Fibroblast of skin of left biceps (primary cell): Measurements from ENCODE around the gene COBL.
A peak's percentile ranks its signal among the peaks of the same experiment; 100 is the strongest.

Experiments
- DNase-seq, 2 experiments: peaks; one replicate each; pipeline ENCODE4 v3.0.0-alpha.2; 2013; ENCODE audit warnings: low read depth in 2 of 2

The COBL gene

DNA sequence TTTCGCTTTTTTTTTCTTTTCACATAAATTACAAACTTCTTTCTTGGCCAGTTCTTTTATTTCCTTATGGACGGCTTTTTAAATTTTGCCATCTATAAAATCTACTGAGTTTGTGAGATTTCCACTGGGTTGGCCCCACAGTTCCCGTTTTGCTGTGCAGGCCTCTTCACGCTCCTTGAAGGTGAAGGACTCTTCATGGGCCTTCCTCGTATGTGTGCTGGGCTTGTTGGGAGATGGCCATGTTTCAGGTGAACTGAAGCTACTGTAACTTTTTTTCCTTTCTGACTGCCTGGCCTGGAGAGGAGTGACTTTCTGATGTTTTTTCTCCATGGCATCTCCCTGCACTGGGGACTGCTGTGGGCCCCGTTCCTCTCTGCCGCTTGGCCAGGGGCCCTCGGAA, 262.4 kb downstream of the COBL start:
- DNase-seq, result no peak

- no peak for DNase-seq
These were observed 263.3 kb downstream of the COBL start for GRCh38 chr7:51053160-51053925.

DNA sequence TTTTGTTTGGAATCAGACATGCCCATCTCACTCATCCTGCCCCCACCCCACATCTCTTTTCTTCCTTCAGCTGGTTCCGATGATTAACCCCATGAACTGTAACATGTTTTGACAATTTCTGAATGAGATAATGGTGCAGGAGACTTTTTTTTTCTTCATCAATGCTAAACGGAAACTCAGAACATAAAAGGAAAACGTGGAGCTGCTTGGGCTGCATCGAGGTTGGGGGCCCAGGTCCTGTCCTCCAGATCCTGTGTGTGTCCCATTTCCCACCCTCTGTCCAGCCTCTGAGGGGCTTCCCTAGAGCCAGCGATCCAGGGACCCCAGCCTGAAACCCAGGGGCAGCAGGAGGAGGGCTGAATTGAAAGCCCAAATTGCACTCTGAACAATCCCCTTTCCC, 270.1 kb downstream of the COBL start:
- DNase-seq, result no peak

DNA sequence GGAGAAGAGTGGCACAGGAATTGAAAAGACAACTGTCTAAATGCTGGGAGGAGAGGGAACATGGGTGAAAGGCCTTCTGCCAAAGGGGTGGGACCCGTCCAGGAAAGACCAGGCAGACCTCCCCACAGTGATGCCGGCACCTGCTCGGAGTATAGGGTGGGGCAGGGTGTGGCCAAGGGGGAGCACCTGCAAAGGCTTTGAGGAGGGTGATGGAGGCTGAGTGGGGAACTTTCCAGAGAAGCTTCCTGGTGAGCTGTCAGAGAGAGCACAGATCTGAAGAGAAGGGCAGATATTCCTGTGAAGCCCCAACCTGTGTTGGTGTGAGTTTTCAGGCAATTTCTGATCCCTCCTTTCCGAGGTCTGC, 270.5 kb downstream of the COBL start:
- no peak for DNase-seq

DNA sequence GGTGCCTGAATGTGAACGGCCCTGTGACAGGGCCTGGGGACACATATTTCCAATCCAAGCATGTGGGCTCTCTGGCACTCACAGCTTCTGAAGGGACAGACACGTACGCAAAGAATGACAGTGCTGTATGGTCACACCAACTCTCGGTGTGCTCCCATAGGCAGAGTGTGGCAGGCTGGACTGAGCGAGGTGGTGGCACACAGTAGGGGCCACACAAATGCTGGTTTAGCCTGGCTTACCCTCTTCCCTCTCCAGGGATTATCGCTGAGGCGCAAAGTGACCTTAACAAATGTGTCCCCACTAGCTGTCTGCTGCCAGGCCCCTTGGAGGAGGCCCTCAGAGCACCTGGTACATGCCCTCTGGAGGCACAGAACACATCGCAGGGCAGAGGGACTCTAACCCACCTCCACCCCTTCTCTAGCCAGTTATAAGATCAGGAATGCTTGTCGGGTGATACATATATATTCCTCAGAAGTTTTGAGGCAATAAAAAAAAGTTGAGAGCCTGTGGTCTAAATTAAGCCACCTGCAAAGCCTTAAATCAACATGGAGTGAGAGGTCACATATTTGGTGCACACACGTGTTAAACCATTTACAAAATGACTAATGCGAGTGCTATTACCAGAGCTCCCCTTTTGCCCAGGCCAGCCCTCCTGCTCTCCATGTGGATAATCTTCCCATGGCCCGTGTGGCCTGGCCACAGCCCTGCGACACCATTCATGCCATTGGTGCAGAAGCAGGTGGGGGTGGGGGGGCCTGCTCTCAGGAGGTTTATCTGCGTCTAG, 271.1 kb downstream of the COBL start:
- DNase-seq, result no peak

- DNase-seq, result no peak
These were observed 273.1 kb downstream of the COBL start for GRCh38 chr7:51043461-51043860.

DNA sequence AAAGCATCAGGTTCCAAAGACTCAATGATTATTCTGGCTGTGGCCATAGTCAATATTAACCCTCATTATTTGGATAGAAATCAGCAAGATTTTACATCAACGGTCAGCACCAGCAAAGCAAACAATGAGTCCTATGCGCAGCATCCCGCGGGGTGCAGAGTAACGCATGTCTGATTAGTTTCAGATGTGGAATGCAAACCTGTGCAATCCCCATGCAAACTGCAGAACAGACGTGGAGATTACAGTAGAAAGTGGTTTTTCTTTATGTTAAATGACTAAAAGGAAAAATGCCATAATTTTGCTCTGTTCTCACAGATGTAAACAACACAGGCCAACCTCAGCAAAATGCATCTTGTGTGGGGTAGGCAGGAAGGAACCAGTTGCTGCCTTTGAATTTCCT, 275.8 kb downstream of the COBL start:
- peak; percentile 76 to 78 for DNase-seq

DNA sequence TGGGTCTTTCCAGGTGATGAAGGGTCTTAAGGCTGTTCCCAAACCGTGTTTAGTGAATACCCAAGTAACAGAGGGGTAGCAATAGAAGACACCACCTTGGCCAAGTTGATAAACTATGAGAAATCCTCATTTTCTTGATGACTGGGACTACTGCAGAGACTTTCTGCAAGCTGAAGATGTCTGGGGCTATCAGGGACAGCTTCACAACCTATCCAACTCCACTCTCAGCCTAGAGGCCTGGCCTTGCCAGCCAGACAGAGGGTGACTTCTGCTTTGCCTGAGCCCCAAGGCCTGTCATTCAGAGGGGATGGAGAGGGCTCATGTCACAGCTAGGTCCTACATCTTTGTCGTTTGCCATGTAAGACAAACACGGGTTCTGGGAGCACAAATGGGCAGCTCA, 278.0 kb downstream of the COBL start:
- DNase-seq, result no peak

DNA sequence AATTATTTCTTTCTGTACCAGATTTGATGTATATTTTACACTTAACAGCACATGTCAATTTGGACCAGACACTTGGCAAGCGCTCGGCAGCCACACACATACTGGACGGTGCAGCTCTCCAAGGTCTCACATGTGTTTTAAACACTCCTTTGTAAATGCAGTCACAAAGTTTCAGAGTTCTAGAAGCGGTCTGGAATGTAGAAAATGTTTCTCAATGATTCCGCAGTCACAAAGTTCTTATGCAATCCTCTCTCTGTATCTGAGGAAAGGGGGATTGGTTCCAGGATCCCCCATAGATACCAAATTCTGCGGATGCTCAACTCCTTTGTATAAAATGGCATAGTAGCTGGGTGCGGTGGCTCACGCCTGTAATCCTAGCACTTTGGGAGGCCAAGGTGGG, 280.9 kb downstream of the COBL start:
- DNase-seq, result no peak

DNA sequence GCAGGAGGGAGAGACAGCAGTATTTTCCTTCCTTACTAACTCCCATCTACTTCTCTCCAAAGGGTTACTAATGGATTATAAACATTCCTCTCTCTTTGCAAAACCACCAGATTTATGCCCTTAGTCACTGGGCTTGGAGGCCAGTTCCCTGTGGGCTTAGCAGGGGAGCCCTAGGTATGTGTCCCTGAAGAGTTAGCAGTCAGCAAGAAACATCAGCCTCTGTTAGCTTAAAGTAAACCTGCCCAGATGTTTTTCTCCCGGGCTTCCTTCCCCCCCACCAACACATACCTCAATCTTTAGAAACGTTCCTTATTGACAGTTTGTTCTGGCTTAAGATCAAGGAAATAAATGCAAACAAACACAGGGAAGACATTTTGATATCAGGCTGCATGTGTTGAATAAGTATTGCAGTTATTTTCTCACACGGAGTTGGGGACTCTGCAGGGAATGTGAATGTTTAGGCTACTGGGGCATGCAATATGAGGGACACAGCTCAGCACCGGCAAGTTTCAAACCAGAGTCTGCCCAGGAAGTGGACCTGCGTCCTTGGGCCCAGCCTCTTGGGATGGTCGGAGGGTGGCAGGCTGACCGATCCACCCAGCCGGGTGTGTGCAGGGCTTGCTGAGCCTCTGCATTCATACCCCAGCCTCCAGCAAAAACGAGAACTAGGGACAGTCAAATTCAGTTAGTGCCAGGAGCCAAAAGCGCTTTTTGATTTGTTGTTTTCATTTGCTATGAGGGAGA, 281.9 kb downstream of the COBL start:
- DNase-seq, result peak; percentile 65 to 70

DNA sequence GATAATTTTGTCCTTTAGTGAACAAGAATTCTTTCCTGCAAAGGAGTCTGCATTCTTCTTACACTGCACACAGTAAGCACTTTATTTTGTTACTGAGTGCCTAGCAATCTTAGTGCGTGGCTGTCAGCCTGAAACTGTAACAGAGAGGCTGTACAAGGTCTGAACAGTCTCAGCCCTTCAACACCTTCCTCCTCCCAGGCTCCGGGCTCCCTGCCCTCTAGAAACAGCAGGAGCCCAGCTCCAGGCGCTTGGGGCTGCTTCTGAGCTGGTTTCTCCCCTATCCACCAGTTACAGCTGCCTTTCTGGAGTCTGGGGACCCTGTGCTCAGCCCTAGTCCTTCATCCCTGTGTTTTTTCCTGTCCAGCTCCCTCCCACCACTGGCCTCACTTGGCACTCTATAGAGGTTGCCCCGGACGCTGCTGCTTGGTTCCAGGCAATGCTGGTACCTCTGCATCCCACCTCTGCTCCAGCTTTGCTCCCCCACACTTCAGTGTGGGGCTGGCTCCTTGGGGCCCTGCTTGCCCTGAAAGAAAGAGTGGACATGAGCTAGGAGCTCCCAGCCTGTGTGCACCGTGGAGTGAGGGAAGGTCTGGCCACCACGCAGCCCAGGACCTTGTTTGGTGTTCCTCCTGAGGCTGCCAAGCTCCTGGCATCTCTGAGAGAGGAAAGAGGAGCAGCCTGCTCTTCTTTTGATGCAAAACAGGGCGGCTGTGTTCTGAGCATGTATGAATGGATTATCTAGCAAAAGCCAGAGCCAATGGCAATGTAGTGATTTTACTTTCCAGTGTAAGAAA, 282.7 kb downstream of the COBL start:
- no peak for DNase-seq

- no peak for DNase-seq
These were observed 284.7 kb downstream of the COBL start for GRCh38 chr7:51031791-51032515.

DNA sequence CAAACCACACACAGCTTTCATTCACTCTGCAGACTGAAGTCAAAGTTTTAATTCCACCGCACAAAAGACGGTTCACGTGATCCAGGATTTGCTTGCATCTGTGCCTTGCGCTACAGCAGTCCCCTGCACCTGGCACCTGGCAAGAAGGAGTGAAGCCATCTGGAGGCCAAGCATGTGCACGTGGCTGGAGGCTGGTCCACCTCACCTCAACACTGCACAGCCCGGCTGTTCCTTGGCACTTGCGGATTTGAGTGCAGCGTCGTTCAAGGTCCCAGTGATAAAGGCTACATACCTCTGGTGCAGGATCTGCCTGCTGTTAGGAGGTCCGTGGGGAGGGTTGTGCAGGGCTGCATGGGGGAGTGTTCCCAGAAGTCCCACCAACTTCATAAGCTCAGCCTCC, 285.4 kb downstream of the COBL start:
- DNase-seq, result no peak

- DNase-seq, result peak in 1 of 2 experiments; percentile 50
These were observed 286.9 kb downstream of the COBL start for GRCh38 chr7:51029701-51030191.

DNA sequence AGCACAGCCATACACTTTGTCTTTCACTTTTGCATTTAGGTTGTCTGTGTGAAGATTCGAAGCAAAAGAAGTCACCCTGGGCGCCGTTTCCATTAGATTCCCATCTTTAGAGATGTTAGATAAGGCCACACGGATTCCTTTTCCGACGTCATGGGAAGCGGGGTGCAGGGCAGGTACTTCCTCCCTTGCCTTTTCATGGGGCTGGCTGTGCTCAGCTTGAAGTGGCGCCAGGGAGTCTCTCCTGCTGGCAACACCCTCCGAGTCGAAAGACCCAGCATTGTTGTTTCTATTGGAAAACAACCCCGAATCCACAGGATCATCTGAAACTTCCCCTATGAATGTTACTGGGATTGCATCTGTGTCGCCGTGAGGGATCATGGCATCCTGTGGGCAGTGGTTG, 287.5 kb downstream of the COBL start:
- DNase-seq, result no peak

DNA sequence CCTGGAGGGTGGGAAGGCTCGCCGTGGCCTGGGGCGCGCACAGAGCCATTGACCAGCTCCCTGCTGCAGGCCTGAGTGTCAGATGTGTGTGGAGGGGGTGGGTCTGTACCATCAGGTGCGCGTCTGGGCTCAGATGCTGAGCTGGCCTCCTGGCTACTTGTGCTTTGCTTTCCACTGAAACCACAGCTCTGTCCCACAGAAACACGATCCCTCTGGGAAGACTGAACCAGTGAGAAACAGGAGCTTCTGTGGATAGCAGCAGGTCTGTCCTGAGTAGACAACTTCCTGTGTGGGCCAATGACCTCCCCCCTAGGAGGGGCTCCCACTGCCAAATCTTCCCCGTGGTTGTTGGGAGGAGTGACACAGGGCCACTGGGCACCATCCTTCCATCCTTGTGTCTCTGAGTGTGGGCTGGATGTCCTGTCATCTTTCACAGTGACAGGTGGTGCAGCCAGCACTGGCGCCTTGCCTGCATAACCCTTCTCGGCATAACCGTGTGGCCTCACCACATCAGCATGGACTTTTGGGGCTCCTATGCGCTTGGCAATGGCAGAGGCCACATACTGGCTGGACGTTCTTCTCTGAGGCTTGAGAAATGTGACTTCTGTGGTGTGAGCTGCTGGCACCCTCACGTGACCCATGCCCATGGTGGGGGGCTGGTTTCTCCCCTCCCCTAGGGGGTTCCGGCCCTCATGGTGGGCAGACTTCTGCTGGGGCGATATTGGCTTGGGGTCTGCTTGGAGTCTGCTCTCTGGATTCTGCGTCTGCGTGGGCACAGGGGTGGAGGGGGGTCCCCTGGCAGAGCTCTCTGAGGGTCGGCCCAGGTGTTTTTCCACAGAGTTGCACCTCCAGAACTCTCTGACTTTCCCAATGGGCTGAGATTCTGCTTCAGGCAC, 288.4 kb downstream of the COBL start:
- DNase-seq, result no peak

GRCh38 chr7:51027106-51027934, 289.3 kb downstream of the COBL start:
- DNase-seq, result no peak

DNA sequence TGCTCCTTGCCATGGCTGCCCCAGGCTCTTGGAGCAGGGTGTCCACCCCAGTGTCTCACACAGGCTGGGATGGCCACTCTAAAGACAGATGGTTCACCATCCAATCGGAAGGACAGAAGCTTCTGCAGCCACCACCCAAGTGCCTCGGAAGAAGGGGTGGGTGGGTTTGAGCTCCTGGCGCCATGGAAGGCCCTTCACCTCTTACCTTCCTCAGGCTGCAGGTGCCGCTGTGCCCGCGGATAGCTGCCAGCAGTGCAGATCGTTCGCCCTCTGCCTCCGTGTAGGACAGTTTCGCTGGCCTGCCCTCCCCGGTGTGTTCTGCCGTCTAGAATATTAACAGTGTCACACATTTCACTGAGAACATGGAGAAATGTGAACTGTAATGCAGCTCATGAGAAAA, 290.3 kb downstream of the COBL start:
- no peak for DNase-seq

DNA sequence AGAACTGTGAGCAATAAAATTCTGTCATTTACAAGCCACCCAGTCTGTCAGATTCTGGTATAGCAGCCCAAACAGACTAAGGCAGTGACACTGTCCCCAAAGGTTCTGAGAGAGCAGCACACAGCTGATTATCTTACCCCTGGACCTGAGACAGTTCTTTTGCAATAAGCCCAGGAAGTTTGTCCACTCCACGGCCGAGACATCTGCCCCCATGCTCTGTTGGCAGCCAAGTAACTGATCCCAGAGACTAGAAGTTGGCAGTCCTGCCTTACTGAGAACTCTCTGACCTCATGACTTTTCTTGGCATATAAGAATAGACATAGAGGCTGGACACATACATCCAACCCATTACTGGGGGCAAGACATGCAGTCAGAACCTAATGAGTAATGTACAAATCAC, 290.9 kb downstream of the COBL start:
- DNase-seq, result no peak
